HCT116 (cell line): ENCODE data around the gene SYCE3. TPM values are rescaled to one million over a fixed set of nuclear protein-coding genes. Genes with fewer than 3 reads are reported as not detected.

Experiments used
- ATAC-seq: fragments of 200-7000 bp; cut with Tn5 transposase; 2 replicates; pipeline ENCODE4 v1.9.1; 2020; ENCODE audit warnings: mild to moderate bottlenecking, moderate library complexity
- BruUV-seq: library from RNA; stranded (reverse); fragments of 400-500 nt; replicated peaks from 2 replicates; lab custom pipeline; 2021; lab: Mats Ljungman, UMichigan
- CTCF ChIA-PET: fragments of 300-600 bp; sonication (Branson Sonifier 250); formaldehyde crosslinking; loops from one replicate; lab custom pipeline; 2021; ENCODE audit warnings: antibody characterized with exemption; lab: Charles Lee
- POLR2A ChIA-PET: fragments of 300-600, 350-600 bp; sonication (Branson Sonifier 250); formaldehyde crosslinking; loops from one replicate; lab custom pipeline; 2021; ENCODE audit warnings: antibody characterized with exemption; lab: Charles Lee
- RAD21 ChIA-PET, 2 experiments: fragments of 300-600 bp; sonication (Branson Sonifier 250); formaldehyde crosslinking; loops; one replicate each; lab custom pipeline; 2023; ENCODE audit warnings: low total read pairs in 2 of 2; ENCODE audit not compliant: uncharacterized antibody in 2 of 2, unreplicated experiment in 2 of 2, low non-redundant PET in 1 of 2; lab: Charles Lee
- DNase-seq: peaks from one replicate; pipeline ENCODE4 v3.0.0-alpha.2; 2010; ENCODE audit warnings: low read depth, low spot score
- H2AFZ ChIP-seq: fragments of 200-600 bp; shearing (Covaris generic), sonication (generic); 2 replicates; pipeline ENCODE4 v1.6.1; 2017; ENCODE audit warnings: low read depth, mixed run types, mixed read lengths, antibody characterized with exemption, low read length; ENCODE audit not compliant: poor library complexity, severe bottlenecking
- H3K27ac ChIP-seq: 2 replicates; pipeline ENCODE4 v1.5.1; 2012; ENCODE audit warnings: low read depth, low read length
- H3K27me3 ChIP-seq: fragments of 200-600 bp; sonication (generic); 2 replicates; pipeline ENCODE4 v1.6.1; 2016; ENCODE audit warnings: mixed run types, low read length, mixed read lengths; ENCODE audit not compliant: insufficient read depth
- H3K36me3 ChIP-seq, 2 experiments: fragments of 200-500 bp in 1 of 2; fragments of 200-600 bp in 1 of 2; sonication (Bioruptor generic) in 1 of 2; sonication (generic) in 1 of 2; 2 replicates each; pipeline versions ENCODE4 v1.5.1 to v1.6.1; 2014 to 2016; ENCODE audit warnings: low read length in 2 of 2, inconsistent platforms in 1 of 2, mixed read lengths in 1 of 2, mixed run types in 1 of 2; ENCODE audit not compliant: insufficient read depth in 2 of 2, control insufficient read depth in 1 of 2
- H3K4me1 ChIP-seq, 2 experiments: fragments of 200-600 bp in 1 of 2; sonication (generic) in 1 of 2; 2 replicates each; pipeline versions ENCODE4 v1.5.1 to v1.6.1; 2012 to 2017; ENCODE audit warnings: low read length in 2 of 2, inconsistent platforms in 1 of 2, mild to moderate bottlenecking in 1 of 2, mixed read lengths in 1 of 2, mixed run types in 1 of 2, moderate library complexity in 1 of 2; ENCODE audit not compliant: insufficient read depth in 2 of 2, control insufficient read depth in 1 of 2
- H3K4me2 ChIP-seq: fragments of 200-600 bp; sonication (generic); 2 replicates; pipeline ENCODE4 v1.6.1; 2017; ENCODE audit warnings: mixed run types, low read length, mixed read lengths
- H3K4me3 ChIP-seq, 2 experiments: fragments of 200-600 bp in 1 of 2; sonication (generic) in 1 of 2; replicated peaks in 1 of 2; 2 replicates each; pipeline ENCODE4 v1.5.1; 2011 to 2016; ENCODE audit warnings: low read length in 2 of 2, control low read depth in 1 of 2, low read depth in 1 of 2, mild to moderate bottlenecking in 1 of 2, mixed read lengths in 1 of 2, mixed run types in 1 of 2
- H3K79me2 ChIP-seq: fragments of 200-600 bp; sonication (generic); 2 replicates; pipeline ENCODE4 v1.6.1; 2017; ENCODE audit warnings: mild to moderate bottlenecking, mixed run types, low read length, moderate library complexity, mixed read lengths; ENCODE audit not compliant: insufficient read depth
- H3K9ac ChIP-seq: fragments of 200-600 bp; sonication (generic); 2 replicates; pipeline ENCODE4 v1.6.1; 2016; ENCODE audit warnings: low read length, mixed read lengths
- H3K9me2 ChIP-seq: fragments of 200-600 bp; sonication (generic), shearing (Covaris generic); 2 replicates; pipeline ENCODE4 v1.6.1; 2017; ENCODE audit warnings: mixed run types, mild to moderate bottlenecking, moderate library complexity; ENCODE audit not compliant: insufficient read depth
- H3K9me3 ChIP-seq, 2 experiments: fragments of 200-500 bp in 1 of 2; fragments of 200-600 bp in 1 of 2; sonication (Bioruptor generic) in 1 of 2; sonication (generic) in 1 of 2; 2 replicates each; pipeline ENCODE4 v1.6.1; 2014 to 2017; ENCODE audit warnings: low read length in 2 of 2, mixed read lengths in 2 of 2, inconsistent platforms in 1 of 2, low read depth in 1 of 2, mild to moderate bottlenecking in 1 of 2, mixed run types in 1 of 2, moderate library complexity in 1 of 2; ENCODE audit not compliant: control insufficient read depth in 1 of 2, insufficient read depth in 1 of 2
- H4K20me1 ChIP-seq: fragments of 200-600 bp; sonication (generic), shearing (Covaris generic); 2 replicates; pipeline ENCODE4 v1.6.1; 2017; ENCODE audit warnings: mixed run types, mild to moderate bottlenecking, moderate library complexity; ENCODE audit not compliant: insufficient read depth
- CBX3 ChIP-seq: IDR thresholded peaks from 2 replicates; pipeline ENCODE4 v1.6.1; 2012; ENCODE audit warnings: low read depth
- EGR1 ChIP-seq: IDR thresholded peaks from 2 replicates; pipeline ENCODE4 v1.6.1; 2012; ENCODE audit warnings: low read depth
- ELF1 ChIP-seq: IDR thresholded peaks from 2 replicates; pipeline ENCODE4 v1.6.1; 2012; ENCODE audit warnings: low read depth, borderline replicate concordance
- EZH2 ChIP-seq: fragments of 200-600 bp; sonication (generic); IDR thresholded peaks from 2 replicates; pipeline ENCODE4 v1.6.1; 2017; ENCODE audit warnings: antibody characterized with exemption, mixed run types
- EZH2phosphoT487 ChIP-seq: fragments of 200-600 bp; IDR thresholded peaks from 2 replicates; pipeline ENCODE4 v1.6.1; 2018; ENCODE audit warnings: antibody characterized with exemption, borderline replicate concordance
- FOSL1 ChIP-seq: IDR thresholded peaks from 2 replicates; pipeline ENCODE4 v1.6.1; 2012; ENCODE audit warnings: low read depth
- JUND ChIP-seq: IDR thresholded peaks from 2 replicates; pipeline ENCODE4 v1.6.1; 2012
- POLR2AphosphoS5 ChIP-seq: IDR thresholded peaks from 2 replicates; pipeline ENCODE4 v1.6.1; 2011; ENCODE audit warnings: mild to moderate bottlenecking, low read depth, low read length, moderate library complexity
- SIN3A ChIP-seq: IDR thresholded peaks from 2 replicates; pipeline ENCODE4 v1.6.1; 2012; ENCODE audit warnings: low read depth
- SP1 ChIP-seq: IDR thresholded peaks from 2 replicates; pipeline ENCODE4 v1.6.1; 2012; ENCODE audit warnings: low read depth
- SRF ChIP-seq: IDR thresholded peaks from 2 replicates; pipeline ENCODE4 v1.6.1; 2012; ENCODE audit warnings: low read depth
- TCF7L2 ChIP-seq: IDR thresholded peaks from 2 replicates; pipeline ENCODE4 v1.7.0; 2011; ENCODE audit warnings: borderline replicate concordance, inconsistent platforms; ENCODE audit not compliant: insufficient read depth, insufficient read length; ENCODE audit errors: extremely low read depth
- YY1 ChIP-seq: IDR thresholded peaks from 2 replicates; pipeline ENCODE4 v1.6.1; 2011; ENCODE audit warnings: low read length, low read depth, moderate library complexity, mild to moderate bottlenecking; ENCODE audit not compliant: insufficient replicate concordance; ENCODE audit errors: extremely low read depth
- ZNF274 ChIP-seq: fragments of 200-500 bp; sonication (Bioruptor generic); IDR thresholded peaks from 2 replicates; pipeline ENCODE4 v1.6.1; 2014; ENCODE audit warnings: mild to moderate bottlenecking, low read depth, low read length, inconsistent platforms
- intact Hi-C: fragments of 100-400 bp; cut with micrococcal nuclease; formaldehyde crosslinking; loops from 2 replicates; pipeline ENCODE4 v1.10.0; 2022
- total RNA-seq: library from RNA; stranded (reverse); gene quantifications from one replicate; pipeline ENCODE4 v1.2.1, GENCODE V29; 2021; ENCODE audit not compliant: unreplicated experiment
- TF ChIP-seq, protein P1 (sequence below): IDR thresholded peaks from 2 replicates; pipeline ENCODE4 v1.6.1; 2011; ENCODE audit warnings: mild to moderate bottlenecking, low read length, moderate library complexity; ENCODE audit not compliant: insufficient replicate concordance; ENCODE audit errors: extremely low read depth
- TF ChIP-seq, protein P2 (sequence below): IDR thresholded peaks from 2 replicates; pipeline ENCODE4 v1.6.1; 2012
- TF ChIP-seq, protein P3 (sequence below): IDR thresholded peaks from 2 replicates; pipeline ENCODE4 v1.6.1; 2012
- TF ChIP-seq, protein P4 (sequence below), 3 experiments: fragments of 200-600 bp in 1 of 3; sonication (generic) in 1 of 3; IDR thresholded peaks in 2 of 3; conservative IDR thresholded peaks in 1 of 3; 2 replicates each; pipeline ENCODE4 v1.5.1; 2012 to 2017; ENCODE audit warnings: low read depth in 2 of 3, low read length in 2 of 3, antibody characterized with exemption in 1 of 3, borderline replicate concordance in 1 of 3, control low read depth in 1 of 3, mild to moderate bottlenecking in 1 of 3, mixed read lengths in 1 of 3, mixed run types in 1 of 3, moderate library complexity in 1 of 3; ENCODE audit not compliant: insufficient read depth in 1 of 3

SYCE3 gene
- total RNA-seq, 1 experiment from 2014 or later = not detected

DNA sequence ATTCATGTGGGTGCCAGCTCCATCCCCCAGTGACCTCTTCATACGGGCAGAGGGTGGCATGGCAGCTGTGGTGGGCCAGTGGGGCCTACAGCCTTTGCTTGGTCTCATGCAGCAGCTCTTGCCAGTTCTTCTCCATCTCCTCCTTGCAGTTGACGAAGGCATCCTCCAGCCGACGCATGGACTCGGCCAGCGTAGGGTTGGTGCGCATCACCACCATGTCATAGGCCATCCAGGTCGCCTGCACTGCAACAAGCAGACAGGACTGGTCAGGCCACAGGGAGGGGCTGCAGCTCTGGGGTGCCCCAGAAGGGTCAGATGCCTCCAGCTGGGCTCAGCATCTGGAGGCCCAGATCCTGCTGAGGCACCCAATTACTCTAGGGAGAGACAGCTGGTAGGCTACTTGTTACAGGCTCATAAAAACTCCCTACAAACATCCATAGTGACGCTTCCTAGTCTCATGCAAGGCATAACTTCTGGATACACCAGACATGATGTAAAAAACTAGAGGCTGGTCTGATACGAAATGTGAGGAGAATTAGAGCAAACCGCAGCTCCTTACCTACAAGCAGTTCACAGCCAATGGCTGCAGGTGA, 11.5 kb downstream of the SYCE3 start:
- ATAC-seq (no peak), DNase-seq (no peak)
- intact Hi-C loops = no loop called here
- H3K4me2 ChIP-seq = no peak overlapping the region
- no peaks in the 10 kb centered on the region for H4K20me1 ChIP-seq
- ChIA-PET POLR2A (interaction anchor here (0.6 kb wide), 1 partner anchor 11 kb away, joined by 4 read pairs; no protein-coding TSS in a partner anchor), RAD21 (no interaction called here), CTCF (interaction anchor here (1.0 kb wide), 1 partner anchor 11 kb away, joined by 4 read pairs; the partner anchor contains the start of gene SYCE3)
- H3K27ac ChIP-seq = no peak overlapping the region
- H3K4me1 ChIP-seq = no peaks in the 10 kb centered on the region
- no peaks in the 10 kb centered on the region for H3K79me2 ChIP-seq
- no peaks in the 10 kb centered on the region for H3K36me3 ChIP-seq
- H2AFZ ChIP-seq = no peak overlapping the region
- no peaks in the 10 kb centered on the region for H3K9me2 ChIP-seq
- H3K9ac ChIP-seq = no peak overlapping the region
- H3K4me3 ChIP-seq = no peak overlapping the region
- H3K27me3 ChIP-seq = no peaks in the 10 kb centered on the region
- BruUV-seq = no TSS peak
- TF ChIP-seq, protein P1, sequence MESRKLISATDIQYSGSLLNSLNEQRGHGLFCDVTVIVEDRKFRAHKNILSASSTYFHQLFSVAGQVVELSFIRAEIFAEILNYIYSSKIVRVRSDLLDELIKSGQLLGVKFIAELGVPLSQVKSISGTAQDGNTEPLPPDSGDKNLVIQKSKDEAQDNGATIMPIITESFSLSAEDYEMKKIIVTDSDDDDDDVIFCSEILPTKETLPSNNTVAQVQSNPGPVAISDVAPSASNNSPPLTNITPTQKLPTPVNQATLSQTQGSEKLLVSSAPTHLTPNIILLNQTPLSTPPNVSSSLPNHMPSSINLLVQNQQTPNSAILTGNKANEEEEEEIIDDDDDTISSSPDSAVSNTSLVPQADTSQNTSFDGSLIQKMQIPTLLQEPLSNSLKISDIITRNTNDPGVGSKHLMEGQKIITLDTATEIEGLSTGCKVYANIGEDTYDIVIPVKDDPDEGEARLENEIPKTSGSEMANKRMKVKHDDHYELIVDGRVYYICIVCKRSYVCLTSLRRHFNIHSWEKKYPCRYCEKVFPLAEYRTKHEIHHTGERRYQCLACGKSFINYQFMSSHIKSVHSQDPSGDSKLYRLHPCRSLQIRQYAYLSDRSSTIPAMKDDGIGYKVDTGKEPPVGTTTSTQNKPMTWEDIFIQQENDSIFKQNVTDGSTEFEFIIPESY = no peak
- TF ChIP-seq, protein P2, sequence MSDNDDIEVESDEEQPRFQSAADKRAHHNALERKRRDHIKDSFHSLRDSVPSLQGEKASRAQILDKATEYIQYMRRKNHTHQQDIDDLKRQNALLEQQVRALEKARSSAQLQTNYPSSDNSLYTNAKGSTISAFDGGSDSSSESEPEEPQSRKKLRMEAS = no peak
- TF ChIP-seq ZNF274 = no peak
- TF ChIP-seq EZH2phosphoT487 = no peak
- no peak for TF ChIP-seq SRF
- no peak for TF ChIP-seq SIN3A
- no peak for TF ChIP-seq JUND
- TF ChIP-seq, protein P3, sequence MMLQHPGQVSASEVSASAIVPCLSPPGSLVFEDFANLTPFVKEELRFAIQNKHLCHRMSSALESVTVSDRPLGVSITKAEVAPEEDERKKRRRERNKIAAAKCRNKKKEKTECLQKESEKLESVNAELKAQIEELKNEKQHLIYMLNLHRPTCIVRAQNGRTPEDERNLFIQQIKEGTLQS = no peak
- TF ChIP-seq, protein P4, sequence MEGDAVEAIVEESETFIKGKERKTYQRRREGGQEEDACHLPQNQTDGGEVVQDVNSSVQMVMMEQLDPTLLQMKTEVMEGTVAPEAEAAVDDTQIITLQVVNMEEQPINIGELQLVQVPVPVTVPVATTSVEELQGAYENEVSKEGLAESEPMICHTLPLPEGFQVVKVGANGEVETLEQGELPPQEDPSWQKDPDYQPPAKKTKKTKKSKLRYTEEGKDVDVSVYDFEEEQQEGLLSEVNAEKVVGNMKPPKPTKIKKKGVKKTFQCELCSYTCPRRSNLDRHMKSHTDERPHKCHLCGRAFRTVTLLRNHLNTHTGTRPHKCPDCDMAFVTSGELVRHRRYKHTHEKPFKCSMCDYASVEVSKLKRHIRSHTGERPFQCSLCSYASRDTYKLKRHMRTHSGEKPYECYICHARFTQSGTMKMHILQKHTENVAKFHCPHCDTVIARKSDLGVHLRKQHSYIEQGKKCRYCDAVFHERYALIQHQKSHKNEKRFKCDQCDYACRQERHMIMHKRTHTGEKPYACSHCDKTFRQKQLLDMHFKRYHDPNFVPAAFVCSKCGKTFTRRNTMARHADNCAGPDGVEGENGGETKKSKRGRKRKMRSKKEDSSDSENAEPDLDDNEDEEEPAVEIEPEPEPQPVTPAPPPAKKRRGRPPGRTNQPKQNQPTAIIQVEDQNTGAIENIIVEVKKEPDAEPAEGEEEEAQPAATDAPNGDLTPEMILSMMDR (IDR thresholded peaks at IDR 0.05 in 2 of 3, conservative IDR thresholded peaks at IDR 0.05 in 1 of 3; ENCODE audit: borderline replicate concordance in 1 of 3, insufficient read depth in 1 of 3, low read depth in 2 of 3, low read length in 2 of 3) = no peak
- no peak for TF ChIP-seq EZH2
- no peak for TF ChIP-seq EGR1
- no peak for TF ChIP-seq FOSL1
- TF ChIP-seq ELF1 = no peak
- TF ChIP-seq POLR2AphosphoS5 = no peak
- no peak for TF ChIP-seq CBX3
- TF ChIP-seq SP1 = no peak
- no peak for TF ChIP-seq YY1
- no peak for TF ChIP-seq TCF7L2
- no peaks in the 10 kb centered on the region for H3K9me3 ChIP-seq
